ENCODE data around the gene PIGQ.

Gene PIGQ

GRCh38 chr16:534135-534534, 35.6 kb upstream of the PIGQ start:
- DNase-seq (ENCODE audit: low spot score), result no peak

- DNase-seq (ENCODE audit: low spot score), result no peak
Observed at GRCh38 chr16:534856-535445, 34.8 kb upstream of the PIGQ start.

- no peak for DNase-seq (ENCODE audit: low spot score)
Observed at GRCh38 chr16:535446-536405, 34.0 kb upstream of the PIGQ start.

GRCh38 chr16:536746-537145, 33.0 kb upstream of the PIGQ start:
- DNase-seq (ENCODE audit: low spot score), result no peak

- no peak for DNase-seq (ENCODE audit: low spot score)
Observed at GRCh38 chr16:537415-538335, 32.1 kb upstream of the PIGQ start.

GRCh38 chr16:539901-540530, 29.8 kb upstream of the PIGQ start:
- no peak for DNase-seq (ENCODE audit: low spot score)

GRCh38 chr16:540645-541340, 29.0 kb upstream of the PIGQ start:
- no peak for DNase-seq (ENCODE audit: low spot score)

- DNase-seq (ENCODE audit: low spot score), result no peak
Observed at GRCh38 chr16:543301-544164, 26.2 kb upstream of the PIGQ start.

GRCh38 chr16:544517-544916, 25.3 kb upstream of the PIGQ start:
- no peak for DNase-seq (ENCODE audit: low spot score)

- no peak for DNase-seq (ENCODE audit: low spot score)
Observed at GRCh38 chr16:546909-547770, 22.6 kb upstream of the PIGQ start.

- no peak for DNase-seq (ENCODE audit: low spot score)
Observed at GRCh38 chr16:548586-548985, 21.2 kb upstream of the PIGQ start.

GRCh38 chr16:549544-550263, 20.1 kb upstream of the PIGQ start:
- DNase-seq (ENCODE audit: low spot score), result no peak

GRCh38 chr16:551210-551609, 18.6 kb upstream of the PIGQ start:
- DNase-seq (ENCODE audit: low spot score), result no peak

- DNase-seq (ENCODE audit: low spot score), result no peak
Observed at GRCh38 chr16:552171-552570, 17.6 kb upstream of the PIGQ start.

- DNase-seq (ENCODE audit: low spot score), result no peak
Observed at GRCh38 chr16:553601-554296, 16.0 kb upstream of the PIGQ start.

GRCh38 chr16:554297-554621, 15.5 kb upstream of the PIGQ start:
- DNase-seq (ENCODE audit: low spot score), result no peak

GRCh38 chr16:554640-555365, 15.0 kb upstream of the PIGQ start:
- DNase-seq (ENCODE audit: low spot score), result no peak

All from globus pallidus (tissue), 1 donor.